ENCODE measurements around the gene SIDT2.
"Not testable (repeated sequence)": the region's sequence is repeated elsewhere in the genome, so short reads cannot be mapped to it uniquely, and the experiment has no call there.

The SIDT2 gene

DNA sequence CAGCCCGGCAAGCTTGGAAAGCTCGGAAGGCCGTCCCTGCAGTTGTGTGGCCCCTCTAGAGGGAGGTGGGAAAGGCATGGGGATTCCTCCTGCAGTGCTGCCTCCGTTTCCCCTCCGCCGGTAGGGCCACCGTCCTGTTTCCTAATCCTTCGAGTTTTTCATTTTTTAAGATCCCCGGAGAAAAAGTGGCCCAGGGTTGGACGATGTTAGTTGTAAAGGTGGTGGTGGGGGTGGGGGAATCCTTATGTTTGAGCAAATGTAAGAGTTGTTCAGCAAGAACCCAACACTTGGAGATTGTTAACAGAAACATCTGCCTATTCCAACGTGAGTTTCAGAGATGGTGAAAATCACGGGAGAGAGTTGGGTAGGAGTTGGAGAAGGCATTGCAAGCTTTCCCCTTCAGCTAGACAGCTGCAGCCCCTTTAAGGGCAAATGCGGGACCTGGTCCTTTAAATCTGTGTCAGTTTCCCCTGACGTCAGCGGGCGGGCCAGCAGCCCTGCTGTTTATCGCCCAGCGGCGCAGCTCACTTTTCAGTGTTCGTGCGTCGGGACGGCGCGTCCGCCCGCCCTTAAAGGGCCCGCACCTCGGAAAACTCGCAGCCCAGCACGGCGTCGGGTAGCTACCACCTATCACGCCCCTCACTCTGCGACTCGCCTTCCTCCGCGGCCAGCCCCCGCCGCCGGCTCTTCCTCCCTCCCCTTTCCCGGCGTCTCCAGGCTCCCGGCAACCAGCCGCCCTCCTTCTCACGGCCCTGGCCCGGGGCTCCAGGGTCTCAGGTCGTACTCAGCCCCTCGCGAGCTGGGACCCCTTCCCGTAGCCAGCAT lies at the start of gene SIDT2:
Gene SIDT2 (plus strand): TSS at position 534 of the 825 bp plus-strand sequence. CDS start 521 bp downstream, outside the sequence.
- peak; percentile 79 to 85 for DNase-seq (ENCODE audit: low read depth in 2 of 2)

DNA sequence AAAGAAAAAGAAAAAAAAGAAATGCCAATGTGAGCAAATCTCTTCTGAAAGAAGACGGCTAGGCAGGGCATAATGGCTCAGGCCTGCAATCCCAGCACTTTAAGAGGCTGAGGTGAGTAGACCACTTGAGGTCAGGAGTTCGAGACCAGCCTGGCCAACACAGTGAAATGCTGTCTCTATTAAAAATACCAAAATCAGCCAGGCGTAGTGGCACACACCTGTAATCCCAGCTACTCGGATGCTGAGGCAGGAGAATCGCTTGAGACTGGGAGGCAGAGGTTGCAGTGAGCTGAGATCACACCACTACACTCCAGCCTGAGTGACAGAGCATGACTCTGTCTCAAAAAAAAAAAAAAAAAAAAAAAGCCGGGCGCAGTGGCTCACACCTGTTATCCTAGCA lies 48.1 kb upstream of the SIDT2 start:
- not testable (repeated sequence) for DNase-seq (ENCODE audit: low read depth in 2 of 2)

DNA sequence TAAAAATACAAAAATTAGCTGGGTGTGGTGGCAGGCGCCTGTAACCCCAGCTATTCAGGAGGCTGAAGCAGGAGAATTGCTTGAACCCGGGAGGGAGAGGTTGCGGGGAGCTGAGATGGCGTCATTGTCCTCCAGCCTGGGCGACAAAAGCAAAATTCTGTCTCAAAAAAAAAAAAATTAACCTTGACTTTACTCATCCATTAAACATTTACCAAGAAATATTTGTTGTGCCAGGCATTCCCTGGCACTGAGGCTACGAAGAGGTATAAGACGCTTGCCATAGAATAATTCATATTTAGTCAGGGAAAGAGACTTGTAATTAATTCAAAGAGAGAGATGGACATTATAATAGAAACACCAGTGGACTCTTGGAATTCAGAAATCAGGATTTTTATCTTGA lies 47.7 kb upstream of the SIDT2 start:
- DNase-seq (ENCODE audit: low read depth in 2 of 2) = no peak

DNA sequence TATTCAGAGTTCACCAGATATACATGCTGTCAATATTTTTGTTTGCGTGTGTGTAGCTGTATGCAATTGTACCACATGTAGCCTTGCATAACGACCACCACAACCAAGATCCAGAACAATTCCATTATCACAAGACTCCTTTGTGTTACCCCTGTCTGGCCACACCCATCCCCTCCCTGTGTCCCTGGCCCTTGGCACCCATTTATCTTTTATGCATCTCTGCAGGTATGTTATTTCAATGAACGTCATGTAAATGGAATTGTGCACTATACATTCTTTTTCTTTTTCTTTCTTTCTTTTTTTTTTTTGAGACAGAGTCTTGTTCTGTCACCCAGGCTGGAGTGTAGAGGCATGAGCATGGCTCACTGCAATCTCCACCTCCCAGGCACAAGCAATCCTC lies 44.1 kb upstream of the SIDT2 start:
- DNase-seq (ENCODE audit: low read depth in 2 of 2) = no peak

DNA sequence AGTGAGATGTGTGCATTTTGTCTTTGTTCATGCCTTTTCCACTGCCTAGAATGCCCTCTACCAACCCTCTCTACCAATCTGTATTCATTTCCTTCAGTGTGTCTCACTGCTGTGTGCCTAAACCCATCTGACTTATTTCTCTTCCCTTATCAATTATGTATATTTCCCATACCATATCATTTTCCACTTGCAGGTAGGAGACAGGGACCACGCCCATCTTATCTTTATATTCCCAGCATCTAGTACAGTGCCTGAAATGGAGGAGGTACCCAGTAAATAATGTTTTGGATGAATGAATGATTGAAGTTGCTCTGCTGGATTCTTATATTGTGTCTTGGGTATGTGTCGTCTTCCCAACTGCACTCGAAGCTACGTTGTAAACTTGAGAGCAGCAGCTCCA lies 43.6 kb upstream of the SIDT2 start:
- DNase-seq (ENCODE audit: low read depth in 2 of 2) = not testable (repeated sequence)

DNA sequence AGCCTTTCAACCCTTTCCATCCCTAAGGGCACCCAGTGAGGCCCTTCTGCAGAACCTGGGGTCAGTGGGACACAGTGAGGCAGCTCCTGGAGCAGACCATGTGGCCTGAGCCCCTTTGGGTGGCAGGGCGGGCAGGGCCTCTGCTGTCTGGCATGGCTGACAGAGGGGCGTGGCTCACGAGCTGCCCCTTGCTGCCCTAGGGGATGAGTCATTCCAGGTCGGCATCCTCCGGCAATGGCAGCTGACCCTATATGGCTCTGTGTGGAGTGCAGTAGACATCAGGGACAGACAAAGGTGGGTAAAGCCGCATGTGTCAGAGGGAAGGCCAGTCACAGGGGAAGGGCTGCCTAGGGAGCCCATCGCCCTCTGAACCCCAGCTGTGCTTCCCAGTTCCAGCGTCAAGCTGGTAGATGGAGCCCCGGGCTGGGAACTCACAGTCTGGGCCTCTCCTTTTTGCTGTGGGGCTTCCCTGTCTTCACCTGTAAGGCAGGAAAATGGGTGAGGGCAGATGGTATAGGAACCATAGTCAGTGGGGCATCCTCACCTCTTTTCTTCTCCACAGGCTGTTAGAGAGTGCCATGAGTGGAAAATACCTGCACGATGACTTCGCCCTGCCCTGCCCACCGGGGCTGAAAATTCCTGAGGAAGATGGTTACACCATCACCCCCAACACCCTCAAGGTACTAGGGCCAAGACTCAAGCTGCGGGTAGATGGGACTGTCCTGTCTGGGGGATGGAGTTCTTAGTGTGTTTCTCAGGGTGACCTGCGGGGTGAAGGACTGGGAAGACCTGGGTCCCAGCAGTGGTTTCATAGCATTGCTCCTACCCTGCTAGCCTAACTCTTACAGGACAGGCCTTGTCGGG lies 41.1 kb upstream of the SIDT2 start:
- not testable (repeated sequence) for DNase-seq (ENCODE audit: low read depth in 2 of 2)

DNA sequence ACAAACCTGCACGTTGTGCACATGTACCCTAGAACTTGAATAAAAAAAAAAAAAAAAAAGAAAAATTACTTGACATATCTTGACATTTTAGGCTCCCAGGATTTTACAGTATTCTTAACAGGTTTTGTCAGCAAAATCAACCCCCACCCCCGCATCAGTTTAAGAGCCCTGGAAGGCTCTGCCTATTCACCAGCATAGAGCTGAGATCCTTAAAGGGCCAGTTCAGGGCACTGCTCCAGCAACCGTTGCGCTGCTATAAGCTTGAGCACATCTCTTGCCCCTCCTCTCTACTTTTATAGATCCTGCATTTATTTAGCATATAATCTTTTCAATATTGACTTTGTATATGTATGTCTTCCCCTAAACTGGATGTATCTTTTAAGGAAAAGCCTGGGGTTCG lies 35.2 kb upstream of the SIDT2 start:
- peak in 1 of 2 donors; percentile 13 for DNase-seq (ENCODE audit: low read depth in 2 of 2)

DNA sequence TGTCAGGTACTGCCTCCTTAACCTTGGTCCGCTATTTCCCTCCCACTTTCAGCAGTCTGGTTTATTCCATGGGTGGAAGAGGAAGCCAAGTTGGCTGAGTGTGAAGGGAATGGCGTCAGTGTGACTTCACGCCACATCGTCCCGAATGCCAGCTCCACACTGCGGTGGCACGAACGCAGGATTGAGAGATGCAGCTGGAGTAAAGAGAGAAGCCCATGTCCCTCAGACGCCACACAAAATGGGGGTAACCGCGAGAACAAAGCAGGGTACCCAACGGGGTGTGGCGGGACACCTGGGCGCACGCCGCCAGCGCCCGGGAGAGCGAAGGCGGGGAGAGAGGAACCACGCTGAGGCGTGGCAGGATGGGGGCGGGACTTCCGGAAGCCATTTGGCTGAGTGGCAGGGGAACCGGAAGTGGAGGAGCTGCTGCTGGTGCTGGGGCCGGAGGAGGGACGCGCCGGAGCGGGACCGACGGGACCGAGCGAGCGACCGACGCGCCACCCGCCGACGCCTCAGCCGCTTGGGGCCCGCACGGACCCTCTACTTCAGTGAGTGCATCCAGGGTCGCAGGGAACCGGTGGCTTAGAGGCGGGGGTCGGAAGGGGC lies 34.6 kb upstream of the SIDT2 start, which contains the start of gene PAFAH1B2:
Gene PAFAH1B2 (plus strand): TSS at position 417 of the 606 bp plus-strand sequence. CDS start 8,161 bp downstream, outside the sequence.
- DNase-seq (ENCODE audit: low read depth in 2 of 2) = peak; percentile 92 to 93

DNA sequence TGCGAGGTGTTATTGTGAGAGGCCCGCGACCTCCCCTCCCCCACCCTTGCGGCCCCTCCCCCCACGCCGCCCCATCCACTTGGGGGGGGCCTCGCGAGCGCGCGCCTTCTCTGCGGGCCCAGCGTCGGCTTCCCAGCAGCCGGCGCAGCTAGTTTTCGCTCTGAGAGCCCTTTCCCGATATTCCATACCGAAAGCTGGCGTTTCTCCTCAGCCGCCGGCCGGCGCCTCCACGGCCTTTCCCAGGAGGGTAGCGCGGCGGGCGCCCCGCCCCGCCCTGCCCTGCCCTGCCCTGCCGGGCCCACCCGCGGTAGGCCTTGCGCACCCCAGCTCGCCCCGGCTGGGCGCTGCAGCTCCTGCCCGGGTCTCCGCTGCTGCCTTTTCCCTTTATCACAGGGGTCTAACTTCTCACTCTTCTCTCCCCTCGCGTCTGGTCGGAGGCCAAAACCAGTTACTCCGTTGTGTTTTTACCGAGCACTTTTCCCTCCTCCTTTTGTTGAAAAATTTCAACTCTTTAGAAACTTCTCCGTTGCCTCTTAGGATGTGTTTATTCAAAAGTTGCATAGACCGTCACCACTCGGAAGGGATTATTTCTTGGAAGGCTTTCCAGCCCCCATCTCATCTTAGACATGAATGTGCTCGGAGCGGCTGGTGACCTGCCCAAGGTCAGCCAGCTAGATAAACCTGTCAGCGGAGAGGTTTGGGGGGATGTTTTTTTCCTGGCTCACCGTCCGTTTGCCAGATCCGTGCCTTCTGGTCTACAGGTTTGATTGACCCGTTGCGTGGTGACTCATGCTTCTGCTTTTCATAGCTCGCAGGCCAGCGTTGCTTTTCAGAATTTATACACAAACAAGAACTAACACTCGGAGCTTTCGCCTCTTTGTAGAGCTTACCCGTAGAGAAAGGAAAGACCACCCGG lies 33.8 kb upstream of the SIDT2 start:
- DNase-seq (ENCODE audit: low read depth in 2 of 2) = no peak

DNA sequence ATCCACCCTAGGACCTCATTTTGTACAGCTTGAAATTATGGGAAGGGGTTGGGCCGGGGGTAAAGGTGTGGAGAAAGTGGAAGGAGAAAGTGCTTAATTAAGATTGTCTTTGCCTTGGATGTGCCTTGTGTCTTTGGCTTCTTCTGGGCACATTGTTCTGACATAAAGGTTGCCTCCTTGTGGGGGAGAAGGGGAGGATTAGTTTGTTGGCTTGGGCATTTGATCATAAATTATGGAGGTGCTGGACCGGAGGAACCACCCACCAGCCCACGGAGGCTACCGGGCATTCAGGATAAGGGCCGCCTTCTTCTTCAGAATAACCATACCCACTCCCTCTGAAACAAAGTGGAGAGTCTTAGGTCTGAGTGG lies 33.2 kb upstream of the SIDT2 start:
- DNase-seq (ENCODE audit: low read depth in 2 of 2) = no peak

DNA sequence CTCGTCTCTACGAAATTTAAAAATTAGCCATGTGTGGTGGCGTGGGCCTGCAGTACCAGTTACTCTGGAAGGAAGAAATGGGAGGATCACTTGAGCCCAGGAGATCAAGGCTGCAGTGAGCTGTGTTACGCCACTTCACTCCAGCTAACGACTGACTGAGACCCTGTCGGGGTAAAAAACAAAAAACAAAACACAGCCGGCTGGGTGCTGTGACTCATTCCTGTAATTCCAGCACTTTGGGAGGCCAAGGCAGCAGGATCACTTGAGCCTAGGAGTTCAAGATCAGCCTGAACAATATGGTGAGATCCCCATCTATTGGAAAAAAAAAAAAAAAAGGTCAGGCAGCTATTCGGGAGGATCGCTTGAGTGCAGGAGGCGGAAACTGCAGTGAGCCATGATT lies 32.0 kb upstream of the SIDT2 start:
- DNase-seq (ENCODE audit: low read depth in 2 of 2) = no peak

DNA sequence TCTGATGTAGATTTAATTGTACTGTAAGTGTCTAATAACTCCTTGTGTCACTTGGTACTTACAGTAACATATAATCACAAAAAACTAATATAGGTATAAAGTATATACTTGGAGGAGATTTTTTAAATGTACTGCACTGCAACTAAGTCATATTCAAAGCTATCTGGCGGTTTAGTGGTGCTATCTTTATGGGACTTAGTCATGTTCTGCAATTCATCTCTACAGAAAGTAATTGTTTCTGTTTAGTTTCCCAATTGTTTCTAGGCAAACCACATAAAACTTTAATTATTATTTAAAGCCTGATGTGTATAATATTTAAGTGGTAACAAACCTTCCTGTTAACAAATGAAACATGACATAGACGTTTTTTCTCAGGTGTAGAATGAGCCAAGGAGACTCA lies 26.5 kb upstream of the SIDT2 start:
- DNase-seq (ENCODE audit: low read depth in 2 of 2) = no peak

DNA sequence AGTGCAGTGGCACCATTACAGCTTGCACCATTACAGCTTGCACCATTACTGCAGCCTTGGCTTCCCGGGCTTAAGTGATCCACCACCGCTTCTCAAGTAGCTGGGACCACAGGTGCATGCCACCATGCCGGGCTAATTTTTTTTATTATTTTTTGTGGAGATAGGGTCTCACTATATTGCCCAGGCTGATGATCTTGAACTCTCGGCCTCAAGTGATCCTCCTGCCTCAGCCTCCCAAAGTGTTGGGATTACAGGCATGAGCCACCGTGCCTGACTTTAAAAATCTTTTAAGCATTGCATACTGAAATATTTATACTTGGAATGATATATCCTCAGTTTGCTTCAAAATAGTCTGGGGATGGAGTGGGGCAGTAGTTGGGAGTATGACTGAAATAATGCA lies 24.1 kb upstream of the SIDT2 start:
- no peak for DNase-seq (ENCODE audit: low read depth in 2 of 2)

DNA sequence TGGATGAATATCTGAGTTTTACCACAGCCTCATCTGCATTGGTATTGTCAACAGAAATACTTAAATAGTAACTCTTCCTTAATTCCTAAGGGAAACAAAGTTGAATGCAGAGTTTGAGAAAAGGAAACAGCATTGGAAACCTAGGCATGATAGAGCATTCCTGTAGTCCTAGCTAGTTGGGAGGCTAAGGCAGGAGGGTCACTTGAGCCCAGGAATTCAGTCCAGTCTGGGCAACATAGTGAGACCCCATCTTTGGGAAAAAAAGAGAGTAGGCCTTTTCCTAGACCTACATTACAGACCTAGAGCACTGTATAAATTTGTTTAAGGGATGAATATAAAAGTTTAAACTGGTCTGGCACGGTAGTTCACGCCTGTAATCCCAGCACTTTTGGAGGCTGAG lies 21.0 kb upstream of the SIDT2 start:
- DNase-seq (ENCODE audit: low read depth in 2 of 2) = no peak

DNA sequence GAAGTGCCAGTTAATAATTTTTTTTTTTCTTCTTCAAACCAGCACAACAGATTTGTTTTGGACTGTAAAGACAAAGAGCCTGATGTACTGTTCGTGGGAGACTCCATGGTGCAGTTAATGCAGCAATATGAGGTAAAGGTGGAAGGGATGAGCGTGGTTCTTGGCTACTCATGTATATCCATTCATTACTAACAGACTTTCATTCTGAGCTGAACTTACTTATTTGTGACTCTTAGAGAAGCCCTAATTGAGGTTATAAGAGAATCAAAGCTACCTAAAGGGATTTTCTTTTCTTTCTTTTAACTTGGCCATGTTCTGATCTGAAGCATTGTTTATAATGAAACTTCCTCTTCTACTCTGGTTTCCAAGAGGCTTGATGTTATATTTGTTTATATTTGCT lies 18.7 kb upstream of the SIDT2 start:
- no peak for DNase-seq (ENCODE audit: low read depth in 2 of 2)

DNA sequence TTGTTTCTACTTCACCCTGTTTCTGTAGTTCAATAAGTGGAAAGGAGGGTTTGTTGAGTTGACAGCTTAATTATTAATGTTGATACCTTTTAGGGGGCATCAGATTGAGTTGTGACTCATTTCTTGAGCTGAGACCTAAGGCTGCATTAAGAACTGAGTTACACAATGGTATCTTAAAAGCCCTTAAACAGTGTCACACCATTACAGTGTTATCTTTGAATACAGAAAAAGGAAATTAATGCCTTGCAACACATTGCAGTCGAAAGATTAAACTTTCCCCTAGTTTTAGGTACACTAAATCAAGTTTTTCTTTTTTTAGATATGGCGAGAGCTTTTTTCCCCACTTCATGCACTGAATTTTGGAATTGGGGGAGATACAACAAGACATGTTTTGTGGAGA lies 17.7 kb upstream of the SIDT2 start:
- no peak for DNase-seq (ENCODE audit: low read depth in 2 of 2)

DNA sequence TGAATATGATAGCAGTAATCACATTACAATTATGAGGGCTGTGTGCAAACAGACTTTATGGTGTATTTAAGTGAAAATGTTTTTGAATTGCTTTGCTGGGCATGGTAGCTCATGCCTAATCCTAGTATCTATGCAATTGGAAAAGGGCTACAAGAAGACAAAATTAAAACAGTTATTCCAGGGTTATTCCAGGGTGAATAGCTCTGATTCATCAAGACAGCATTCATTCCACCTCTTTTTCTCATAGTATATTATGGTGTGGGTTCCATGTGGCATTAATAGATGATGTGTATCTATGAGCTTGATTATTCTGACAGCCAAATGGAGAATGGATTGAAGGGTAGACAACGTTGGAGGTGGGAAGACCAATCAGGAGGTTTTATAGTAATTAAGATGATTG lies 12.1 kb upstream of the SIDT2 start:
- DNase-seq (ENCODE audit: low read depth in 2 of 2) = no peak

DNA sequence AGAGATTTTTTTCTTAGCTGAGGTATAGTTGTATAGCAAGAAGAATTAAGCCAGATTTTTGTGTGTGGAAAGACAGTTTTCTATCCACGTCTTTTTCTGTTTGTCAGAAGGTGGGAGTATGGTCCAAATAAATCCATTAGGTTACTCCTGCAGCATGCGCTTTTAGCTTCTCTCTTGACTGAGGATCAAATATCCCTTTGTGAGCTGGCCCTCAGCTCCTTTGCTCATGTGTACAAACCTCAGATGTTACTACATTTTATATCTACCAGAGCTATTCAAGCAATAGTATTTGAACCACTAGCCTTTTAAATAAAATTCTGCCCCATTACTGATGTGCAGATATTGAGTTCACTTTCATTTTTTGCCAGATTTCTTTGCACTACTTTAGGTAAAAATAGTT lies 8.8 kb upstream of the SIDT2 start:
- no peak for DNase-seq (ENCODE audit: low read depth in 2 of 2)

DNA sequence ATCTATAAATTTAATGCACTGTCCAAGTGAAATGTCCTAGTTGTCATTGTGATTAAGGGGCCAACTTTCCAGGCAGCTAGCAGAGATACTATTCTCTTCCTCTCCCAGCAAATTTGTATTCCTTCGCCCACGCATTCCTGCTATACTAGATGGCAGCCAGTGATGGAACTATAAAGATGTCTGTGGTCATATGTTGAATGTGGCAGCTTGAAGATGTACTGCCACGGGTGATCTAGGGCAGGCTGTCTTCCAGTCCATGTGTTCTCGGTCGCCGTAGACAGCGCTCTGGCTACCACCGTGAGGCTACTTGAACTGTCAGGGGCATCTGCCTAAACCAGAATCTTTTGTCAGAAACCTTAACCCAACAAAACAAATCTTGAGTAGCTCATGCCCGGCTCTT lies 8.3 kb upstream of the SIDT2 start:
- no peak for DNase-seq (ENCODE audit: low read depth in 2 of 2)

DNA sequence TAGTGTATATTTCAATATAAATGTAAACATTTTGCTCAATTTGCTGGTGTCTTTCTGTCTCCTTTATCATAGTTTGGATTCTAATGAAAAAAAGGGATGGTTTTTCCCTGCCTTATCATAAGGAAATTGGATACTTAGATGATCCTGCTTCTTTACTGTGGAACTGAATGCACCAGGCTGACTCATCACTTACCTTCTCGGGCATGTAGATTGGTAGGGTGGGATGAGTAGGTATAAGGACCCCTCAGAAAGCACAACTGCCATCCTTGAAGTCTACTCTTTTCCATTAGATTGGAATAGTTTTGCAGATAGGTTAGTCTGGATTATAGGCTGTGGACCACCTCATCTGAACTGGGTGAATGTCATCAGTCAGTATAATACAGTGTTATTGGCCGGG lies 7.5 kb upstream of the SIDT2 start:
- DNase-seq (ENCODE audit: low read depth in 2 of 2) = no peak

DNA sequence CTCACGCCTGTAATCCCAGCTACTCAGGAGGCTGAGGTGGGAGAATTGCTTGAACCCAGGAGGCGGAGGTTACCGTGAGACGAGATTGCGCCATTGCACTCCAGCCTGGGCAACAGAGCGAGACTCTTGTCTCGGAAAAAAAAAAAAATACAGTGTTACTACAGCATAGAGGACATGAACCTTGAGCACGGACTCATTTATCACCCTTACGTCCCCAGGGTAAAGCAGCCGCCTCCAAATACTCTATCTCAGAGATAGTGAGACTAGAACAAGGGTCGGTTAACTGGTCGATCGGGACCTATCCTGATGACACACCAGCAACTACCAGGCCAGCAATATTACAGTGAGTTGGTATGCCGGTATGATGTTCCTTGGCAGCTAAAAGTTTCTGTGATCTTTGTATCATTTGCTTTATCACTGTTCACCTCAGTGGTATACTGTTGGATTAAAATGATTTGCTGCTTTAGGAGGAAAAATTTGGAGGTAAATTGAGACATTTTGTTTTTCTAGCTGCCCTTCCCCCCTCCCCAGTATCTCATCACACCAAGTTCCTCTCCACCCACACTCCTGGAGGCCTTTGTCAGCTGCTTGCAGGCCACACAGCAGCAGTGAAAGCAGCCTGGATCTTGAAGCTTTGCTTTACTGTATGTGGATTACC lies 7.0 kb upstream of the SIDT2 start:
- no peak for DNase-seq (ENCODE audit: low read depth in 2 of 2)

All from stimulated activated CD4-positive, alpha-beta T cell treated with anti-CD3 and anti-CD28 coated beads, Interleukin-15, amount 100 ng/mL, for 48 hours (primary cell).